ENCODE measurements around the gene PPM1B.

Gene PPM1B

GRCh38 chr2:44267269-44267795, 98.7 kb downstream of the PPM1B start:
- DNase-seq: no peak

- DNase-seq: no peak
Observed at GRCh38 chr2:44267796-44268648, 99.3 kb downstream of the PPM1B start.

- DNase-seq: no peak
Observed at GRCh38 chr2:44269831-44270230, 101.2 kb downstream of the PPM1B start.

- no peak for DNase-seq
Observed at GRCh38 chr2:44271296-44271695, 102.6 kb downstream of the PPM1B start.

DNA sequence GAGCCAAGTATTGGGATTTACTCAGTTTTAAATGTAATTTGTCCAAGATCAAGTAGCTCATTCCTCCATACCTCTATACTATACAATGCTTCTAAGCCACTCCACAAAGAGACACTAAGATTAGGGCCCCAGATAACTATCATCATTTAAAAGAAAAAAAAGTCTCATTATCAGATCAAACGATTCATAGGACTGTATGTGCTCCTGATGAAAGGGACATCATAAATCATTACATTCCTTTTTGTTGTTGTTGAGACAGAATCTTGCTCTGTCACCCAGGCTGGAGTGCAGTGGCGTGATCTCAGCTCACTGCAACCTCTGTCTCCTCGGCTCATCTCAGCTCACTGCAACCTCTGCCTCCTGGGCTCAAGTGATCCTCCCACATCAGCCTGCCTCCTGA, 104.4 kb downstream of the PPM1B start:
- DNase-seq: no peak

DNA sequence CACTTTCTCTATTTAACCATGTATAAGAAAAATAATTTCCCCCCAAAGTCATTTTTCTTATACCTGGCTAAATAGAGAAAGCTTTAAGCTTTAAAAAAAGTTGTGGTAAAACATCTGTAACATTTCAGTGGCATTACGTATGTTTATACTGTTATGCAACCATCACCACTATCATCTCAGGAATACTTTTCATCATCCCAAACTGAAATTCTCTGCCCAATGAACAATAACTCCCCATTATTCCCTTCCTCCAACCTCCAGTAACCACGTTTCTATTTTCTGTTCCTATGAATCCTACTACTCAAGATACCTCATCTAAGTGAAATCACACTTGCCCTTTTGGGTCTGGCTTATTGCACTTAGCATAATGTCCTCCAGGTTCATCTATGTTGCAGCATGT, 104.9 kb downstream of the PPM1B start:
- DNase-seq: no peak

GRCh38 chr2:44275927-44276303, 107.2 kb downstream of the PPM1B start:
- no peak for DNase-seq

DNA sequence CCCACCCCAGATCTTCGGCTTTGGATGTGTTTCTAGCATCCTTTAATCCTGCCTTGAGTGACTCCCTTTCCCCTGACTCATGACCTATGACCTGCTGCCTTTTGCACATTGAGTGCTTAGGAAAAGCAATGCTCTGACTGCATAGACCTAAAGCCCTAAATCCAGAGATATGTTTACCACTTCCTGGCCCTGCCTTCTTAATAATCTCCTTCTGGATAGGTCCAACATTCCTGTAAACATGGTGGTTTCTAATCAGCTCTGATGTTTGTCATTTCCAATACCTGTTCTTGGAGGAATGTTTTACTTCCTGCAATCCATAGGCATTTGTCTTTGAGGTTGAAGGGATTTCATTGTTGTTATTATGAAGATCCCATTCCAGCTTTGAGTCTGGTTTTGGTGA, 108.9 kb downstream of the PPM1B start:
- DNase-seq: no peak

- DNase-seq: no peak
Observed at GRCh38 chr2:44280869-44281268, 112.2 kb downstream of the PPM1B start.

Data from stimulated activated CD4-positive, alpha-beta T cell treated with anti-CD3 and anti-CD28 coated beads, Interleukin-2, amount 100 ng/mL, for 48 hours (primary cell).